ENCODE results near the gene LAPTM5. TPM values are rescaled to one million over a fixed set of nuclear protein-coding genes. Genes with fewer than 3 reads are reported as not detected.

The LAPTM5 gene
- total RNA-seq, 2 experiments from 2014 or later: 174 to 214 TPM

DNA sequence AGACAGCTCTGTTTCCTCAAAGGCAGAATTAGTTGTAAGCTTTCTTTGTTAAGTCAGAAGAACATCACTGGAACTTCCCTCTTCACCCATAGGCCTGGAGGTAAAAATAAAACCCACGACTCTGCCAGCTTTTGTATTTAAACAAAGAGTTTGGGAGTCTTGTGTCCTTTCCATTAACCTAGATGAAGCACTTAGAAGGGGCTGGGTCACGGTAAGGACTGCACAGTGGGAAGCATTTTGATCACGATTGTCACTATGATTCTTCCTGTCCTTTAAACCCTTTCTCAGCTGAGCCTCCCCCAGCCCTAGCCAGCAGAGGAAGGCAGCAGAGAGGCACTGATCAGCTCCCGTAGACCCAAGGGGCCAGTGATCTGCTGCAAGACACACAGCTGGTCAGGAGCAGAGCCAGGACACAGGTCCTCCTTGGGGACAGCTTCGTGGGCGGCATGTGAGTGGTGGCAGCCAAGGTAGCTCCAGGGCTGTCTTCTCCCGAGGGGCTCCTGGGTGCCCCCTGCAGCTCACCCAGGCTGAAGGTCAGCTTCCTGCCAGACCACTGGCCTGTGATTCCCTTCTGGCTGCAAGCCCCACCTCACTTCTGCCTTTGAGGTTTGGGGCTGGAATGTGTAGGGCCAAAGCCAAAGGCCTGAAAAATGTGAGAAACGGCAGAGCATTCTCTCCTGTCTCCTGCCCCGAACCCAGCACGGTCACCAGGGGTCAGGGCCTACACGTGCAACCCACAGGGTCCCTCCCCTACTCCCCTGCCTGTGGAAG lies 4.0 kb upstream of the LAPTM5 start:
- DNase-seq: peak; percentile 32
- Mint-ChIP-seq H3K4me3 (no peak overlapping the region), H3K9me3 (ENCODE audit: low read depth) (no peaks in the 10 kb centered on the region), H3K4me1 (peaks cover 79% of the 10 kb centered on the region), H3K27ac (peak overlapping the region; percentile 76), H3K27me3 (no peaks in the 10 kb centered on the region), H3K36me3 (ENCODE audit: low read depth) (no peaks in the 10 kb centered on the region)
- POLR2A ChIA-PET: interaction anchor here (0.9 to 1.2 kb wide), 3 partner anchors 11 to 19 kb away, joined by 3 to 5 read pairs (median 4); no protein-coding TSS in a partner anchor
- intact Hi-C loops (cut with DNase I, micrococcal nuclease): no loop called here
- no peak for ATAC-seq
- CTCF ChIA-PET: interaction anchor here (0.7 to 12.9 kb wide), 13 partner anchors 8 to 677 kb away, joined by 3 to 158 read pairs (median 5); partner anchors contain the start of gene MATN1

DNA sequence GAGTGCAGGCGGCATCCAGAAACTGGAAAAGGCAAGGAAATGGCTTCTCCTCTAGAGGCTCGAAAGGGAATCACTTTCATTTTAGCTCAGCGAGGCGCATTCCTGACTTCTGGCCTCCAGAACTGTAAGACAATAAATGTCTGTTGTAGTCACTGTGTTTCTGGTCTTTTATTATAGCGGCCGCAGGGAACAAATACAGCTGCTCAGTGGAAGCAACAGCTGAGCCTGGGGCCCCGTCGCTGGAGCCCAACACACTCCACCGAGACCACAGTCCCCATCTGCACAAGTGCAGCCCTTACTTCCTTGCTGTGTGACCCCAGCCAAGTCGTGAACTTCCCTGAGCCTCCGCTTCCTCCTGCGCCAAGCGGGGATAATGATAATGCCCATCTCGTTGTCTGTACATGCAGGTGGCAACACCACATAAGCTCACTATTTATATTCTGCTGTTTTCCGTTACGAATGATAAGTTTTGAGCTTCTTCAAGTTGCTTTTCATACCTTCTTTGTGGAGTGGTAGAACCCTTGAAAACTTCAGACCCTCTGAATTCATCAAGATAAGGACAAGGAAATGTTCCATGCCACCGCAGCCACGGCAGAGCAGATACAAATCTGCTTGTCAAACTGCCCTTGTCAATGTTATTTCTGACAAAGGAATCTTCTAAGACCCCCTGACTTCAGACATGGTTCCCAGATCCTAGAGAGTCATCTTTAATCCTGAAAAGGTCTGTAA lies 3.2 kb upstream of the LAPTM5 start:
- H3K36me3 Mint-ChIP-seq (ENCODE audit: low read depth): peaks cover 2% of the 10 kb centered on the region
- H3K9me3 Mint-ChIP-seq (ENCODE audit: low read depth): no peaks in the 10 kb centered on the region
- intact Hi-C loops (cut with DNase I, micrococcal nuclease): no loop called here
- H3K27me3 Mint-ChIP-seq: no peaks in the 10 kb centered on the region
- H3K4me1 Mint-ChIP-seq: peaks cover 75% of the 10 kb centered on the region
- H3K4me3 Mint-ChIP-seq: peak overlapping the region; percentile 44
- ATAC-seq (no peak), DNase-seq (no peak)
- peak overlapping the region; percentile 76 for H3K27ac Mint-ChIP-seq
- CTCF ChIA-PET: interaction anchor here (0.7 to 12.9 kb wide), 12 partner anchors 9 to 676 kb away, joined by 3 to 158 read pairs (median 6); partner anchors contain the start of gene MATN1
- POLR2A ChIA-PET: interaction anchor here (0.9 to 1.2 kb wide), 3 partner anchors 10 to 18 kb away, joined by 3 to 5 read pairs (median 4); no protein-coding TSS in a partner anchor

DNA sequence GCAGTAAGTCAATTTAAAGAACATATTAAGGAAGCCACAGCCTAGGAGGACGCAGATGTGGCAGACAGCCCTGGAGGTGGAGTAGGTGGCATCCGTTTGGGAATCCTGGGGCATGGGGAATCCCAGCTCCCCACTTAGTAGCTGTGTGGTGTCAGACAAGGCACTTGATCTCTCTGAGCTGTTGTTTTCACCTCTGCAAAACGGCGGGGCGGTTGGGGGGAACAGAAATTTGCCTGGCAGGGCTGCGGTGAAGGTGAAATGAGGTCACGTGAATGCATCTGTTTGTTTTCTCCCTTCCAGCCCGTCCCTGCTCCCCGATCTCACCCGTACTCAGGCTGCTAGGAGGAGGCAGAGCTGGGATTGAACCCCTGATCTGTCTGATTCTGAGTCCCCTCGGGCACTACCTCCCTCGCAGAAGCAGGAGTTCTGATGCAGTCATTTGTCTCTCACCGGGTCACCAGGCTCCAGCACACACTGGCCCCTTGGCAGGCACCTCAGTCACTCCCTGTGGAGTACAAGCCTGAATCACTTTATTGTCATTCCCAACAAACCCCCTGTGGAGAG lies 2.2 kb upstream of the LAPTM5 start:
- peak; percentile 8 for ATAC-seq
- DNase-seq: peak; percentile 80
- Mint-ChIP-seq H3K27ac (peak overlapping the region; percentile 76), H3K4me3 (peak overlapping the region; percentile 44), H3K36me3 (ENCODE audit: low read depth) (peaks cover 12% of the 10 kb centered on the region), H3K4me1 (peaks cover 75% of the 10 kb centered on the region), H3K9me3 (ENCODE audit: low read depth) (no peaks in the 10 kb centered on the region), H3K27me3 (no peaks in the 10 kb centered on the region)
- ChIA-PET POLR2A (no interaction called here), CTCF (interaction anchor here (1.4 to 12.9 kb wide), 6 partner anchors 10 to 41 kb away, joined by 5 to 158 read pairs (median 14); partner anchors contain the start of gene MATN1)
- intact Hi-C loops (cut with DNase I, micrococcal nuclease): loop anchor here (10.0 kb wide), 2 partner anchors 305 to 1175 kb away; partner anchors contain the start of genes PTP4A2 (in 1 of the 2) and PUM1 (in 1 of the 2)

DNA sequence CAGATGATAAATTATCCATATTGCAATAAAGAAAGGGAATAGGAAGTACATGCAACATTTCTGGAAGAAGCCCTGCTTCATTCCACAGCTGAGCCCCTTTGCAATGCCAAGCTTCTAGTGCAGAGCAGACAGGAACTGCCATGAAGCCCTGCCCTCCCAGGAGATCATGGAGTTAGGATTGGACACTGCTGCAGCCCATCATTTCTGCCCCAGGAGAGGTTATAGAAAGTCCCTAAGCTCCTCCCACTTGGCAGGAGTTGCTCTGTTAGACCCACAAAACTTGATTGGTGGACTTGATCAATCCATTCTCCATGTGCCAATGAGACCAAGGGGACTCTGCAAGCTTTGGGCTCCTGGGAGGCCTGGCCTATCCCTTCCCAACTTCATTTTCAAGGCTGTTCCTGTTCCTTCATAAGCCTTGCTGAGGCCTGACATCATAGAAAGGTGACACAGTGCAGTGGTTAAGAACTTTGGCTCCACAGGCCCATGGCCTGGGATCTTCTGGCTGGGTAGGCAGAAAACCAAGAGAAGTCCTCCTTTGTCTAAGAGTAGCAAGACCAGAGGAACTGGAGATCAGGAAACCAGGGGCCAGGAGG lies 1.3 kb upstream of the LAPTM5 start:
- POLR2A ChIA-PET: interaction anchor here (0.9 to 2.5 kb wide), 4 partner anchors 9 to 40 kb away, joined by 3 to 15 read pairs (median 5); no protein-coding TSS in a partner anchor

DNA sequence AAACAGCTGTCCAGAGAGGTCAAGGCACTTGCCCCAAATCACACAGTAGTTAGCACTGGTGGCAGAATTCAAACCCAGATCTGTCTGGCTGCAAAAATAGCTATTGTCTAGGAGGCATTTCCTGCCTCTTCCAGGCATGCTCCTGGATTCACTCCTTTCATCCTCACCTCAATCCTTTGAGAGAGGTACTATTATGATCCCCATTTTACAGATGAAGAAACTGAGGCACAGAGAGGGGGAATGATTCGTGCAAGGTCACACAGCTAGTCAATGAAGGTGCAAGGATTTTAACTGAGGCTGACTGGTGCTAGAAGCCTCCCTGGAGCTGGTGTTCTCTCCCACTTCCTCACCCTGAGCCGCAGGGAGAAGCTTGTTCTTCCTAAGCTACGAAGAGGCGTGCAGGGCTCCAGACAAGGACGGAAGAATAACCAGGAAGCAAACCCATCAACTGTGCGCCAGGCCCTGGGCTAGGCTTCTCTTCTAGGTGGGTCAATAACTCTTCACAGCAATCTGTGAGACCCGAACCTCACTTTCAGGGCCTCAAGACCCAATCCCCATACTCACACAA lies 631 bp upstream of the LAPTM5 start:
- ChIA-PET CTCF (interaction anchor here (0.6 to 12.9 kb wide), 11 partner anchors 10 to 792 kb away, joined by 3 to 158 read pairs (median 4); no protein-coding TSS in a partner anchor), POLR2A (interaction anchor here (0.9 to 2.5 kb wide), 4 partner anchors 9 to 40 kb away, joined by 3 to 15 read pairs (median 5); no protein-coding TSS in a partner anchor)
- DNase-seq: no peak
- Mint-ChIP-seq H3K4me3 (peak overlapping the region; percentile 92), H3K27ac (peak overlapping the region; percentile 99), H3K4me1 (peaks cover 82% of the 10 kb centered on the region), H3K9me3 (ENCODE audit: low read depth) (no peaks in the 10 kb centered on the region), H3K27me3 (no peaks in the 10 kb centered on the region), H3K36me3 (ENCODE audit: low read depth) (peaks cover 22% of the 10 kb centered on the region)
- ATAC-seq: no peak
- intact Hi-C loops (cut with DNase I, micrococcal nuclease): loop anchor here (10.0 kb wide), 2 partner anchors 307 to 1177 kb away; partner anchors contain the start of genes PTP4A2 (in 1 of the 2) and PUM1 (in 1 of the 2)

More for the DNA sequence above, 1.3 kb upstream of the LAPTM5 start:
- DNase-seq: peak; percentile 68
- intact Hi-C loops (cut with DNase I, micrococcal nuclease): loop anchor here (10.0 kb wide), 2 partner anchors 306 to 1176 kb away; partner anchors contain the start of genes PTP4A2 (in 1 of the 2) and PUM1 (in 1 of the 2)
- peak; percentile 42 for ATAC-seq
- no peaks in the 10 kb centered on the region for H3K9me3 Mint-ChIP-seq (ENCODE audit: low read depth)
- peak overlapping the region; percentile 99 for H3K27ac Mint-ChIP-seq
- H3K27me3 Mint-ChIP-seq: no peaks in the 10 kb centered on the region
- peak overlapping the region; percentile 92 for H3K4me3 Mint-ChIP-seq
- peaks cover 15% of the 10 kb centered on the region for H3K36me3 Mint-ChIP-seq (ENCODE audit: low read depth)
- H3K4me1 Mint-ChIP-seq: peaks cover 80% of the 10 kb centered on the region
- CTCF ChIA-PET: interaction anchor here (0.8 to 12.9 kb wide), 7 partner anchors 10 to 151 kb away, joined by 4 to 158 read pairs (median 12); no protein-coding TSS in a partner anchor

DNA sequence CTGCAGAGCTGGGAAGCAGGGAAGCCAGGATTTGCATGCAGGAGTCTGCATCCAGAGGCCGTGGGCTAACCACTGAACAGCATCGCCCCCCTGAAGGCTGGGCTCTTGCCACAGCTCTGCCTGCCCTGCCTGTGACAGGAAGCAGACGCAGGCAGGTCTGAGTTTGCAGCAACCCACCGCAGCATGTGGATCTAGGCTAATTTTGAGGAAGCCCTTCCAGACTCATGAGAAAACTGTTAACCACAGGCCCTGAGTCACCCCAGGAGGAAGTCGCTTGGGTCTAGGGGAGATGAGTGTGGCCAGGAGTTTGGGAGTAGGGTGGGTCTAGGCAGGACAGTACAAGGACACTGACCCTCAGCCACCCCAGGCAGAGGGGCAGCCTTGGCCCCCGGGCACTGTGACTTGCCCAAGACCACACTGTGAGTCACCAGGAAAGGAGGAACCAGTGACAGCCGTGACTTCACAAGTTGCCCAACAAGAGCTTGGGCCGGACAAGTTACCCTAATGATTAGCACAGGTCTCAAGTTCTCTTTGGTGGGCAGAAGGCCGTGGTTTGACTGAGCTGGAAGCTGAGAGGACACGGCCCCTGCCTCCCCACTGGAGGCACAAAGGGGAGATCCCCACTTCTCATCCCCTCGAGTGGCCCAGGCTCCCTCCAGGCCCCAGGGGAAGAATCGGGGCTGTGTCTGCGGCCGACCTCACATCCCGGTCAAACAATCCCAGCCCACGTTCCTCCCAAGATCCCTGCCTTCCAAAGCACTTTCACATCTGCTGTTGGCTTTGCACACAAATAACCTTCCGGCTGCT lies 826 bp downstream of the LAPTM5 start:
- Mint-ChIP-seq H3K4me3 (peak overlapping the region; percentile 92), H3K9me3 (ENCODE audit: low read depth) (no peaks in the 10 kb centered on the region), H3K4me1 (peaks cover 81% of the 10 kb centered on the region), H3K27ac (peak overlapping the region; percentile 99), H3K27me3 (no peaks in the 10 kb centered on the region), H3K36me3 (ENCODE audit: low read depth) (peaks cover 26% of the 10 kb centered on the region)
- ChIA-PET POLR2A (interaction anchor here (0.7 to 2.5 kb wide), 7 partner anchors 9 to 67 kb away, joined by 3 to 15 read pairs (median 3); no protein-coding TSS in a partner anchor), CTCF (interaction anchor here (0.6 to 12.9 kb wide), 5 partner anchors 9 to 38 kb away, joined by 3 to 158 read pairs (median 6); no protein-coding TSS in a partner anchor)
- ATAC-seq (peak; percentile 54), DNase-seq (peak; percentile 84)
- intact Hi-C loops (cut with DNase I, micrococcal nuclease): loop anchor here (1.0 to 10.0 kb wide), 8 partner anchors 7 to 1178 kb away; partner anchors contain the start of genes PTP4A2 (in 1 of the 2) and PUM1 (in 1 of the 2)

DNA sequence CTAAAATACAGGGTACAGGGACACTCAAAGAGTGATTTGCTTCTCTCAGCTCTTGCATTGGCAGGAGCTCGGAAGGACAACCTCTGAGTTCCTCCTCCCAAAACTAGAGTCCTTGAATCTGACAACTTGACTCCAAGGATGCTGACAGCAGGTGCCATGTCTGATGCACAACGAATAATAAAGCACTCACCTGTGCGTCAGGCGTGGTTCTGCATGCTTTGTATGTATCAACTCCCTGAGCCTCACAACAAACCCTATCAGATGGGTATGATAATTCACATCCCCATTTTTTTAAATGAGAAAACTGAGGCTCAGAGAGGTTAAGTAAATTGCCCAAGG lies 1.4 kb downstream of the LAPTM5 start:
- DNase-seq (no peak), ATAC-seq (peak; percentile 2)
- intact Hi-C loops (cut with DNase I, micrococcal nuclease): loop anchor here (1.0 to 10.0 kb wide), 7 partner anchors 12 to 1179 kb away; partner anchors contain the start of genes PTP4A2 (in 1 of the 2) and PUM1 (in 1 of the 2)
- Mint-ChIP-seq H3K9me3 (ENCODE audit: low read depth) (no peaks in the 10 kb centered on the region), H3K36me3 (ENCODE audit: low read depth) (peaks cover 26% of the 10 kb centered on the region), H3K4me1 (peaks cover 81% of the 10 kb centered on the region), H3K27ac (peak overlapping the region; percentile 99), H3K27me3 (no peaks in the 10 kb centered on the region), H3K4me3 (peak overlapping the region; percentile 92)
- POLR2A ChIA-PET: interaction anchor here (0.7 to 1.7 kb wide), 5 partner anchors 10 to 24 kb away, joined by 3 to 8 read pairs (median 3); no protein-coding TSS in a partner anchor
- CTCF ChIA-PET: interaction anchor here (0.6 to 12.9 kb wide), 3 partner anchors 9 to 38 kb away, joined by 3 to 158 read pairs (median 3); no protein-coding TSS in a partner anchor

DNA sequence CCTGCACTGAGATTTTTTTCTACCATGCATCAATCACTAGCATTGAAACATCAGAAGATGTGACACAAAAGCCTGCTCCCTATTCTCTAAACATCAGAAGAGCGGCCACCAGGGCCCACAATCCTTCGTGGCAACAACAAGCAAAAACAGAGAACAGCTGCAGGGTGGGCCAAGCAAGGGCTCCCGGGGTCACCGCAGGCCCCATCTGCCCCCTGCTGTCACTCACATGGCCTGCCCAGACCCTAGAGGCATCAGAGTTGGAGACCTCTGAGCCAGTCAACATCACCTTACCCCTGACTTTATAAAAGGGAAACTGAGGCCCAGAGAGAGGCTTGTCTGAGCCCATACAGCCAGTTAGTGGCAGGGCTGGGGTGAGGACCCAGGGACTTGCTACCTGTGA lies 1.8 kb downstream of the LAPTM5 start:
- CTCF ChIA-PET: interaction anchor here (0.7 to 12.9 kb wide), 3 partner anchors 13 to 391 kb away, joined by 3 to 158 read pairs (median 27); no protein-coding TSS in a partner anchor
- Mint-ChIP-seq H3K27ac (peak overlapping the region; percentile 88), H3K36me3 (ENCODE audit: low read depth) (peaks cover 26% of the 10 kb centered on the region), H3K27me3 (no peaks in the 10 kb centered on the region), H3K4me3 (peak overlapping the region; percentile 92), H3K9me3 (ENCODE audit: low read depth) (no peaks in the 10 kb centered on the region), H3K4me1 (peaks cover 80% of the 10 kb centered on the region)
- ATAC-seq (no peak), DNase-seq (no peak)
- POLR2A ChIA-PET: interaction anchor here (1.0 to 1.7 kb wide), 4 partner anchors 10 to 23 kb away, joined by 3 to 8 read pairs (median 3); no protein-coding TSS in a partner anchor
- intact Hi-C loops (cut with DNase I, micrococcal nuclease): loop anchor here (1.0 to 10.0 kb wide), 7 partner anchors 11 to 1179 kb away; partner anchors contain the start of genes PTP4A2 (in 1 of the 2) and PUM1 (in 1 of the 2)

DNA sequence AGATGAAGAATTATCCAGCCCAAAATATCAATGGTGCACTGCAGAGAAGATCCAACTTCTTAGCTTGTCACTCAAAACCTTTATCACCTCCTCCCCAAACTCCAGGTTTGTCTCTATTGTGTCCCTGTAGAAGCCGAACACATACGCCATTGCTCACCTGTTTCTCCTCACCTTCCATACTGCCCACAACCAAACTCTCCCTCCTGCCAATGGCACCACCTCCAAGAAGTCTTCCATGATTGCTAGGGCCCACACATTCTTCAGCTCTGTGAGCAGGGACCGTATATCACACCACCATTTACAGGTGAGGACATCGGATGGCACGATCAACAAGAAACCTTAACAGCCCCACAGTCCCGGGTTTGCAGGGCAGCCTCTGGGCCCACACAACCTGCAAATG lies 2.2 kb downstream of the LAPTM5 start:
- intact Hi-C loops (cut with DNase I, micrococcal nuclease): loop anchor here (10.0 kb wide), 2 partner anchors 309 to 1179 kb away; partner anchors contain the start of genes PTP4A2 (in 1 of the 2) and PUM1 (in 1 of the 2)
- POLR2A ChIA-PET: interaction anchor here (0.7 to 1.7 kb wide), 2 partner anchors 12 to 28 kb away, joined by 3 to 8 read pairs; no protein-coding TSS in a partner anchor
- CTCF ChIA-PET: interaction anchor here (0.6 to 12.9 kb wide), 5 partner anchors 12 to 391 kb away, joined by 3 to 158 read pairs (median 13); no protein-coding TSS in a partner anchor
- H3K36me3 Mint-ChIP-seq (ENCODE audit: low read depth): peaks cover 26% of the 10 kb centered on the region
- H3K9me3 Mint-ChIP-seq (ENCODE audit: low read depth): no peaks in the 10 kb centered on the region
- H3K4me1 Mint-ChIP-seq: peaks cover 80% of the 10 kb centered on the region
- peak overlapping the region; percentile 88 for H3K27ac Mint-ChIP-seq
- H3K27me3 Mint-ChIP-seq: no peaks in the 10 kb centered on the region
- DNase-seq (no peak), ATAC-seq (no peak)
- peak overlapping the region; percentile 92 for H3K4me3 Mint-ChIP-seq

All from activated CD4-positive, alpha-beta T cell treated with anti-CD3 and anti-CD28 coated beads for 36 hours (primary cell).